HepG2 (cell line): ENCODE measurements around the gene SCARF1. TPM values are rescaled to one million over a fixed set of nuclear protein-coding genes. Genes with fewer than 3 reads are reported as not detected.

ENCODE experiments used
- ATAC-seq: fragments of 200-7000 bp; cut with Tn5 transposase; 3 replicates; pipeline ENCODE4 v1.9.1; 2020; ENCODE audit warnings: mild to moderate bottlenecking, moderate library complexity
- BruUV-seq: library from RNA; stranded (reverse); fragments of 400-500 nt; replicated peaks from 2 replicates; lab custom pipeline; 2021; lab: Mats Ljungman, UMichigan
- CTCF ChIA-PET: fragments of 300-600 bp; formaldehyde crosslinking; extraction: SDS; loops from one replicate; lab custom pipeline; 2021; ENCODE audit warnings: low total read pairs, inconsistent platforms, low intra/inter-chr PET ratio; lab: Yijun Ruan, JAX
- POLR2A ChIA-PET: fragments of 350-600 bp; sonication (Branson Sonifier 250); formaldehyde crosslinking; loops from one replicate; lab custom pipeline; 2020; ENCODE audit warnings: antibody characterized with exemption, inconsistent platforms; lab: Yijun Ruan, JAX
- DNase-seq: peaks from one replicate; pipeline ENCODE4 v3.0.0-alpha.2; 2015; ENCODE audit warnings: low spot score
- FAIRE-seq: peaks from 3 replicates; lab custom pipeline; 2011; peaks lifted over from hg19 to GRCh38; lab: Jason Lieb, UNC
- H2AFZ ChIP-seq: one replicate; pipeline ENCODE4 v1.6.1; 2011; ENCODE audit warnings: low read length, inconsistent platforms
- H3K27ac ChIP-seq: fragments of 300-600 bp; 3 replicates; pipeline ENCODE4 v1.8.0; 2011; ENCODE audit warnings: mixed run types, mild to moderate bottlenecking, mixed read lengths, low read length, inconsistent platforms; ENCODE audit not compliant: insufficient read depth; ENCODE audit errors: extremely low read length
- H3K27me3 ChIP-seq, 2 experiments: fragments of 200-600 bp in 1 of 2; 2 replicates in 1 of 2; 3 replicates in 1 of 2; pipeline versions ENCODE4 v1.6.0 to v1.8.0; 2011; ENCODE audit warnings: low read length in 2 of 2, mild to moderate bottlenecking in 2 of 2, moderate library complexity in 2 of 2, inconsistent platforms in 1 of 2; ENCODE audit not compliant: insufficient read depth in 2 of 2, control insufficient read depth in 1 of 2
- H3K36me3 ChIP-seq, 2 experiments: fragments of 200-600 bp in 1 of 2; replicated peaks in 1 of 2; 2 replicates in 1 of 2; 3 replicates in 1 of 2; pipeline versions ENCODE4 v1.5.1 to v1.8.0; 2011; ENCODE audit warnings: low read length in 2 of 2, inconsistent platforms in 1 of 2; ENCODE audit not compliant: insufficient read depth in 2 of 2, control insufficient read depth in 1 of 2
- H3K4me1 ChIP-seq: 2 replicates; pipeline ENCODE4 v1.5.1; 2012; ENCODE audit warnings: low read length, inconsistent platforms; ENCODE audit not compliant: insufficient read depth
- H3K4me2 ChIP-seq: 2 replicates; pipeline ENCODE4 v1.6.0; 2011; ENCODE audit warnings: low read depth, low read length, inconsistent platforms
- H3K4me3 ChIP-seq, 3 experiments: fragments of 200-600 bp in 1 of 3; sonication (generic), shearing (Covaris generic) in 1 of 3; replicated peaks in 1 of 3; 2 replicates each; pipeline ENCODE4 v1.5.1; 2011 to 2016; ENCODE audit warnings: low read length in 3 of 3, inconsistent platforms in 2 of 3, low read depth in 2 of 3, mild to moderate bottlenecking in 2 of 3, control low read depth in 1 of 3, mixed read lengths in 1 of 3; ENCODE audit not compliant: insufficient read depth in 1 of 3
- H3K79me2 ChIP-seq: one replicate; pipeline ENCODE4 v1.6.1; 2011; ENCODE audit warnings: low read length, inconsistent platforms; ENCODE audit not compliant: insufficient read depth
- H3K9ac ChIP-seq: 2 replicates; pipeline ENCODE4 v1.6.0; 2011; ENCODE audit warnings: mild to moderate bottlenecking, low read depth, low read length, inconsistent platforms; ENCODE audit not compliant: insufficient read depth
- H3K9me3 ChIP-seq: 2 replicates; pipeline ENCODE4 v1.5.1; 2012; ENCODE audit warnings: mild to moderate bottlenecking, low read length
- H4K20me1 ChIP-seq: 2 replicates; pipeline ENCODE4 v1.6.0; 2011; ENCODE audit warnings: inconsistent platforms, mild to moderate bottlenecking, low read length, moderate library complexity; ENCODE audit not compliant: insufficient read depth
- HOXD1 ChIP-seq: sonication (generic); formaldehyde crosslinking; IDR thresholded peaks from 2 replicates; pipeline ENCODE4 v1.5.0; 2020; ENCODE audit warnings: missing genetic modification reagents
- PBX2 ChIP-seq: IDR thresholded peaks from 2 replicates; pipeline ENCODE4 v1.6.1; 2016; ENCODE audit warnings: control low read depth
- SNRNP70 ChIP-seq: fragments of 200-400 bp; formaldehyde crosslinking; IDR thresholded peaks from 2 replicates; pipeline ENCODE4 v1.6.1; 2017; ENCODE audit warnings: mild to moderate bottlenecking, low read depth, low read length, moderate library complexity
- ZFP41 ChIP-seq: sonication (generic); formaldehyde crosslinking; IDR thresholded peaks from 2 replicates; pipeline ENCODE4 v1.4.0; 2020; ENCODE audit warnings: mild to moderate bottlenecking, missing genetic modification reagents, borderline replicate concordance
- ZNF318 ChIP-seq: sonication (generic); formaldehyde crosslinking; IDR thresholded peaks from 2 replicates; pipeline ENCODE4 v1.4.0; 2020; ENCODE audit warnings: mild to moderate bottlenecking, missing genetic modification reagents
- WGBS: methylation state at CpG from one replicate; pipeline ENCODE4 v1.1.6; 2017; ENCODE audit warnings: low lambda C conversion rate; 5-methylcytosine and 5-hydroxymethylcytosine counted together
- in situ Hi-C: cut with HindIII; loops from 2 replicates; pipeline ENCODE4 v1.10.0; 2017; ENCODE audit warnings: low pct_unique_long_range_greater_than_20kb; ENCODE audit not compliant: extremely low pct_ligation_motif_present
- intact Hi-C: fragments of 100-400 bp; cut with micrococcal nuclease; formaldehyde crosslinking; loops from one replicate; pipeline ENCODE4 v1.10.0; 2022; ENCODE audit not compliant: unreplicated experiment
- polyA plus RNA-seq, 8 experiments: library from polyadenylated mRNA; depleted of rRNA in 3 of 8; stranded (reverse) in 7 of 8; unstranded in 1 of 8; fragments of >200 nt; fragmentation: Illumina TruSeq in 4 of 8; extraction: Trizol in 4 of 8; gene quantifications; 2 replicates each; pipeline versions ENCODE4 v1.2.1 to v1.2.3, GENCODE V29; 2011 to 2016; ENCODE audit warnings: low read depth in 4 of 8, missing spikeins in 1 of 8, mixed read lengths in 1 of 8; ENCODE audit not compliant: insufficient read depth in 1 of 8
- total RNA-seq, 5 experiments: library from RNA; depleted of rRNA; stranded (reverse); fragments of >200 nt; fragmentation: Illumina TruSeq; extraction: Trizol; gene quantifications; 2 replicates each; pipeline ENCODE4 v1.2.3, GENCODE V29; 2016; ENCODE audit warnings: low read depth in 1 of 5
- TF ChIP-seq, protein P1 (sequence below): sonication (generic); formaldehyde crosslinking; IDR thresholded peaks from 2 replicates; pipeline ENCODE4 v1.4.0; 2020; ENCODE audit warnings: missing genetic modification reagents, low read depth, mild to moderate bottlenecking, borderline replicate concordance
- TF ChIP-seq, protein P2 (sequence below): sonication (generic); formaldehyde crosslinking; IDR thresholded peaks from 2 replicates; pipeline ENCODE4 v1.8.0; 2022; ENCODE audit warnings: missing genetic modification reagents, low read depth, mild to moderate bottlenecking, borderline replicate concordance

SCARF1 gene
- total and polyA plus RNA-seq, 2 of the 13 experiments (the other 11 are each of a cell fraction or from before 2014, with no cell fraction given) = 0.24 to 0.71 TPM

GRCh38 chr17:1629504-1630310, 15.8 kb downstream of the SCARF1 start (continued):
- TF ChIP-seq, protein P1, sequence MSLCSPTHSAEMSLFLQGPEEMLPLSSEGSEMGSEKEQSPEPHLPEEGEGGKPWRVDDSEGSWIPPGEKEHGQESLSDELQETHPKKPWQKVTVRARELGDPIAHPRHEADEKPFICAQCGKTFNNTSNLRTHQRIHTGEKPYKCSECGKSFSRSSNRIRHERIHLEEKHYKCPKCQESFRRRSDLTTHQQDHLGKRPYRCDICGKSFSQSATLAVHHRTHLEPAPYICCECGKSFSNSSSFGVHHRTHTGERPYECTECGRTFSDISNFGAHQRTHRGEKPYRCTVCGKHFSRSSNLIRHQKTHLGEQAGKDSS (CRISPR knock-in tag) = no peak
- TF ChIP-seq SNRNP70 (no peak), ZFP41 (CRISPR knock-in tag) (no peak), PBX2 (CRISPR knock-in tag) (no peak)
- TF ChIP-seq, protein P2, sequence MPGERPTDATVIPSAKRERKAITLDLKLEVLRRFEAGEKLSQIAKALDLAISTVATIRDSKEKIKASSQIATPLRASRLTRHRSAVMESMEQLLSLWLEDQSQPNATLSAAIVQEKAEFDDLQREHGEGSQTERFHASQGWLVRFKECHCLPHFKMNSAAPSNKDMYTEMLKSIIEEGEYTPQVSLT = no peak

DNA sequence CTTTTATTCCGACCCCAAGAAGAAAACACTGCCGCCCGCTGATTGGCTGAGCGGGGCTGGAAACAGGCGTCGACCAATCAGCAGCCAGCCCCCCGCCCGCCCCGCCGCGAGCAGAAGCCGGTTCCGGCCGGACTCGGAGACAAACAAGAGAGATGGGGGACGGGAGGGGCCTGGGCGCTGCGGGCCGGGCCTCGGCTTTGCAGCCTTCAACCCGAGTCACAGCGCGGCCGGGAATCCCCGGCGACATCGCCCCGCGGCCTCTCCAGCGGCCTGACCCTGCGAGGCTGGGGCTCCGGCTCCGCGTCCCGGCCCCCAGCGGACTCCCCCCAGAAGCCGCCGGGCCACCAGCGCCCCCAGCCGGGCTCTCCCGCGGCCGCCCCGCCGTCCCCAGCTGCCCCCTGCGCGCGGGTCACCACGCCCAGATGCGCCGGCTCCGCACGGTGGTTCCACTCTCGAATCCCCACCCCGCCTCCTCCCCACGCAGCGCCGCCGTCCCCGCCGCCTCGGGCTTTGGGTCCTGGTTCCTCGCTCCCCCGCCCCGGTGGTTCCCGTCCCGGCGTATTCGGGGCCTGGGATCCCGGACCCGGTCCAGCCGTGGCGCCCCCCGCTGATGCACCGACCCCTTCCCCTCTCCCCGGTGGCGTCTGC, 16.6 kb downstream of the SCARF1 start:
- BruUV-seq = no TSS peak
- FAIRE-seq = no peak
- Histone ChIP-seq H3K36me3 (peaks cover 0 to 2% of the 10 kb centered on the region in 2 experiments; a peak in 1 of 5 replicates), H2AFZ (no peak overlapping the region), H3K9me3 (no peaks in the 10 kb centered on the region), H3K27ac (peak overlapping the region; percentile 71), H3K4me2 (peak overlapping the region; percentile 99), H3K4me3 (peak overlapping the region; percentile 62 to 93 (median 90)), H3K79me2 (no peaks in the 10 kb centered on the region), H3K4me1 (peaks cover 40% of the 10 kb centered on the region), H3K9ac (peak overlapping the region; percentile 53; the same call in 1 of the 2 replicates), H4K20me1 (no peaks in the 10 kb centered on the region), H3K27me3 (peaks cover 0 to 2% of the 10 kb centered on the region in 2 experiments; a peak in 1 of 5 replicates)
- peak; percentile 91 for DNase-seq
- WGBS = 2% methylated on average over 32 of the region's 77 CpGs
- POLR2A ChIA-PET = interaction anchor here (0.6 to 3.2 kb wide), 14 partner anchors 12 to 425 kb away, joined by 3 to 27 read pairs (median 4); partner anchors contain the start of genes INPP5K and RILP
- peak; percentile 85 for ATAC-seq
- CTCF ChIA-PET = interaction anchor here (1.7 to 3.6 kb wide), 2 partner anchors 54 to 58 kb away, joined by 4 to 55 read pairs; no protein-coding TSS in a partner anchor
- intact Hi-C loops = loop anchor here (1.0 kb wide), 1 partner anchor 55 kb away; no protein-coding TSS in a partner anchor
- in situ Hi-C loops = loop anchor here (5.0 kb wide), 1 partner anchor 52 kb away; no protein-coding TSS in a partner anchor
- TF ChIP-seq ZNF318 (0 out of 2 replicates have a peak, but pooled peaks have one; percentile 2), HOXD1 (CRISPR knock-in tag) (0 out of 2 replicates have a peak, but pooled peaks have one; percentile 28)
